HepG2 (cell line): ENCODE data around the gene ST8SIA6. TPM values are rescaled to one million over a fixed set of nuclear protein-coding genes. Genes with fewer than 3 reads are reported as not detected.

Experiments
- ATAC-seq: fragments of 200-7000 bp; cut with Tn5 transposase; 3 replicates; pipeline ENCODE4 v1.9.1; 2020; ENCODE audit warnings: mild to moderate bottlenecking, moderate library complexity
- BruUV-seq: library from RNA; stranded (reverse); fragments of 400-500 nt; replicated peaks from 2 replicates; lab custom pipeline; 2021; lab: Mats Ljungman, UMichigan
- CTCF ChIA-PET: fragments of 300-600 bp; formaldehyde crosslinking; extraction: SDS; loops from one replicate; lab custom pipeline; 2021; ENCODE audit warnings: low total read pairs, inconsistent platforms, low intra/inter-chr PET ratio; lab: Yijun Ruan, JAX
- POLR2A ChIA-PET: fragments of 350-600 bp; sonication (Branson Sonifier 250); formaldehyde crosslinking; loops from one replicate; lab custom pipeline; 2020; ENCODE audit warnings: antibody characterized with exemption, inconsistent platforms; lab: Yijun Ruan, JAX
- DNase-seq: peaks from one replicate; pipeline ENCODE4 v3.0.0-alpha.2; 2015; ENCODE audit warnings: low spot score
- FAIRE-seq: peaks from 3 replicates; lab custom pipeline; 2011; peaks lifted over from hg19 to GRCh38; lab: Jason Lieb, UNC
- H2AFZ ChIP-seq: one replicate; pipeline ENCODE4 v1.6.1; 2011; ENCODE audit warnings: low read length, inconsistent platforms
- H3K27ac ChIP-seq: fragments of 300-600 bp; 3 replicates; pipeline ENCODE4 v1.8.0; 2011; ENCODE audit warnings: mixed run types, mild to moderate bottlenecking, mixed read lengths, low read length, inconsistent platforms; ENCODE audit not compliant: insufficient read depth; ENCODE audit errors: extremely low read length
- H3K27me3 ChIP-seq, 2 experiments: fragments of 200-600 bp in 1 of 2; 2 replicates in 1 of 2; 3 replicates in 1 of 2; pipeline versions ENCODE4 v1.6.0 to v1.8.0; 2011; ENCODE audit warnings: low read length in 2 of 2, mild to moderate bottlenecking in 2 of 2, moderate library complexity in 2 of 2, inconsistent platforms in 1 of 2; ENCODE audit not compliant: insufficient read depth in 2 of 2, control insufficient read depth in 1 of 2
- H3K36me3 ChIP-seq, 2 experiments: fragments of 200-600 bp in 1 of 2; replicated peaks in 1 of 2; 2 replicates in 1 of 2; 3 replicates in 1 of 2; pipeline versions ENCODE4 v1.5.1 to v1.8.0; 2011; ENCODE audit warnings: low read length in 2 of 2, inconsistent platforms in 1 of 2; ENCODE audit not compliant: insufficient read depth in 2 of 2, control insufficient read depth in 1 of 2
- H3K4me1 ChIP-seq: 2 replicates; pipeline ENCODE4 v1.5.1; 2012; ENCODE audit warnings: low read length, inconsistent platforms; ENCODE audit not compliant: insufficient read depth
- H3K4me2 ChIP-seq: 2 replicates; pipeline ENCODE4 v1.6.0; 2011; ENCODE audit warnings: low read depth, low read length, inconsistent platforms
- H3K4me3 ChIP-seq, 3 experiments: fragments of 200-600 bp in 1 of 3; sonication (generic), shearing (Covaris generic) in 1 of 3; replicated peaks in 1 of 3; 2 replicates each; pipeline ENCODE4 v1.5.1; 2011 to 2016; ENCODE audit warnings: low read length in 3 of 3, inconsistent platforms in 2 of 3, low read depth in 2 of 3, mild to moderate bottlenecking in 2 of 3, control low read depth in 1 of 3, mixed read lengths in 1 of 3; ENCODE audit not compliant: insufficient read depth in 1 of 3
- H3K79me2 ChIP-seq: one replicate; pipeline ENCODE4 v1.6.1; 2011; ENCODE audit warnings: low read length, inconsistent platforms; ENCODE audit not compliant: insufficient read depth
- H3K9ac ChIP-seq: 2 replicates; pipeline ENCODE4 v1.6.0; 2011; ENCODE audit warnings: mild to moderate bottlenecking, low read depth, low read length, inconsistent platforms; ENCODE audit not compliant: insufficient read depth
- H3K9me3 ChIP-seq: 2 replicates; pipeline ENCODE4 v1.5.1; 2012; ENCODE audit warnings: mild to moderate bottlenecking, low read length
- H4K20me1 ChIP-seq: 2 replicates; pipeline ENCODE4 v1.6.0; 2011; ENCODE audit warnings: inconsistent platforms, mild to moderate bottlenecking, low read length, moderate library complexity; ENCODE audit not compliant: insufficient read depth
- BHLHE40 ChIP-seq: IDR thresholded peaks from 2 replicates; pipeline ENCODE4 v1.6.1; 2011; ENCODE audit warnings: low read length, improper control_type of control experiment
- ELF4 ChIP-seq: sonication (generic); formaldehyde crosslinking; IDR thresholded peaks from 2 replicates; pipeline ENCODE4 v1.5.0; 2020; ENCODE audit warnings: missing genetic modification reagents, mild to moderate bottlenecking, moderate library complexity, borderline replicate concordance
- GTF3A ChIP-seq: sonication (generic); formaldehyde crosslinking; conservative IDR thresholded peaks from 2 replicates; pipeline ENCODE4 v1.4.0; 2020; ENCODE audit warnings: mild to moderate bottlenecking, missing genetic modification reagents
- IKZF5 ChIP-seq: IDR thresholded peaks from 2 replicates; pipeline ENCODE4 v1.6.1; 2018; ENCODE audit warnings: missing genetic modification reagents, mild to moderate bottlenecking, missing compliant biosample characterization
- POLR2AphosphoS5 ChIP-seq: IDR thresholded peaks from 2 replicates; pipeline ENCODE4 v1.6.1; 2012; ENCODE audit warnings: low read depth, low read length
- PRDM4 ChIP-seq: sonication (generic); formaldehyde crosslinking; IDR thresholded peaks from 2 replicates; pipeline ENCODE4 v1.9.0; 2021; ENCODE audit warnings: missing genetic modification reagents, borderline replicate concordance
- RARG ChIP-seq: sonication (generic); formaldehyde crosslinking; IDR thresholded peaks from 2 replicates; pipeline ENCODE4 v1.4.0; 2020; ENCODE audit warnings: low read depth, mild to moderate bottlenecking, missing genetic modification reagents
- ZBTB46 ChIP-seq: sonication (generic); formaldehyde crosslinking; IDR thresholded peaks from 2 replicates; pipeline ENCODE4 v1.4.0; 2020; ENCODE audit warnings: mild to moderate bottlenecking, missing genetic modification reagents, borderline replicate concordance
- ZNF362 ChIP-seq: sonication (generic); formaldehyde crosslinking; IDR thresholded peaks from 2 replicates; pipeline ENCODE4 v1.4.0; 2020; ENCODE audit warnings: missing genetic modification reagents, mild to moderate bottlenecking, borderline replicate concordance
- ZNF570 ChIP-seq: sonication (generic); formaldehyde crosslinking; IDR thresholded peaks from 2 replicates; pipeline ENCODE4 v1.4.0; 2020; ENCODE audit warnings: mild to moderate bottlenecking, missing genetic modification reagents, borderline replicate concordance
- WGBS: methylation state at CpG from one replicate; pipeline ENCODE4 v1.1.6; 2017; ENCODE audit warnings: low lambda C conversion rate; 5-methylcytosine and 5-hydroxymethylcytosine counted together
- in situ Hi-C: cut with HindIII; loops from 2 replicates; pipeline ENCODE4 v1.10.0; 2017; ENCODE audit warnings: low pct_unique_long_range_greater_than_20kb; ENCODE audit not compliant: extremely low pct_ligation_motif_present
- intact Hi-C: fragments of 100-400 bp; cut with micrococcal nuclease; formaldehyde crosslinking; loops from one replicate; pipeline ENCODE4 v1.10.0; 2022; ENCODE audit not compliant: unreplicated experiment
- polyA plus RNA-seq, 8 experiments: library from polyadenylated mRNA; depleted of rRNA in 3 of 8; stranded (reverse) in 7 of 8; unstranded in 1 of 8; fragments of >200 nt; fragmentation: Illumina TruSeq in 4 of 8; extraction: Trizol in 4 of 8; gene quantifications; 2 replicates each; pipeline versions ENCODE4 v1.2.1 to v1.2.3, GENCODE V29; 2011 to 2016; ENCODE audit warnings: low read depth in 4 of 8, missing spikeins in 1 of 8, mixed read lengths in 1 of 8; ENCODE audit not compliant: insufficient read depth in 1 of 8
- total RNA-seq, 5 experiments: library from RNA; depleted of rRNA; stranded (reverse); fragments of >200 nt; fragmentation: Illumina TruSeq; extraction: Trizol; gene quantifications; 2 replicates each; pipeline ENCODE4 v1.2.3, GENCODE V29; 2016; ENCODE audit warnings: low read depth in 1 of 5

The ST8SIA6 gene
- total and polyA plus RNA-seq, 2 of the 13 experiments (the other 11 are each of a cell fraction or from before 2014, with no cell fraction given) = not detected

- in situ Hi-C loops = no loop called here
- no peak overlapping the region for H3K4me2 ChIP-seq
- H3K27me3 ChIP-seq = peaks cover 0 to 17% of the 10 kb centered on the region in 2 experiments; a peak in 2 of 5 replicates
- H3K9me3 ChIP-seq = no peaks in the 10 kb centered on the region
- no peaks in the 10 kb centered on the region for H4K20me1 ChIP-seq
- intact Hi-C loops = no loop called here
- H3K27ac ChIP-seq = no peak overlapping the region
- POLR2A ChIA-PET = no interaction called here
- CTCF ChIA-PET = no interaction called here
- no peak overlapping the region for H3K9ac ChIP-seq
- BruUV-seq = no TSS peak
- H3K4me3 ChIP-seq = no peak overlapping the region
- DNase-seq (no peak), ATAC-seq (no peak), FAIRE-seq (no peak)
- TF ChIP-seq BHLHE40 (no peak), RARG (no peak), ZNF362 (CRISPR knock-in tag) (no peak), GTF3A (no peak), PRDM4 (CRISPR knock-in tag) (no peak), IKZF5 (CRISPR knock-in tag) (no peak), ELF4 (CRISPR knock-in tag) (no peak), ZNF570 (CRISPR knock-in tag) (no peak), ZBTB46 (CRISPR knock-in tag) (no peak), POLR2AphosphoS5 (no peak)
- no peak overlapping the region for H2AFZ ChIP-seq
- H3K79me2 ChIP-seq = no peaks in the 10 kb centered on the region
- WGBS = 54% methylated on average over 2 of the region's 2 CpGs
- no peaks in the 10 kb centered on the region for H3K36me3 ChIP-seq
- H3K4me1 ChIP-seq = no peaks in the 10 kb centered on the region
Measured at GRCh38 chr10:17457083-17457482, 2.7 kb upstream of the ST8SIA6 start.
